Inflammatory macrophage (primary cell): Measurements from ENCODE around the gene GLB1L2.

Experiments used
- DNase-seq, 2 donors: peaks; one replicate each; pipeline ENCODE4 v3.0.0-alpha.2; 2020 to 2022

The GLB1L2 gene

DNA sequence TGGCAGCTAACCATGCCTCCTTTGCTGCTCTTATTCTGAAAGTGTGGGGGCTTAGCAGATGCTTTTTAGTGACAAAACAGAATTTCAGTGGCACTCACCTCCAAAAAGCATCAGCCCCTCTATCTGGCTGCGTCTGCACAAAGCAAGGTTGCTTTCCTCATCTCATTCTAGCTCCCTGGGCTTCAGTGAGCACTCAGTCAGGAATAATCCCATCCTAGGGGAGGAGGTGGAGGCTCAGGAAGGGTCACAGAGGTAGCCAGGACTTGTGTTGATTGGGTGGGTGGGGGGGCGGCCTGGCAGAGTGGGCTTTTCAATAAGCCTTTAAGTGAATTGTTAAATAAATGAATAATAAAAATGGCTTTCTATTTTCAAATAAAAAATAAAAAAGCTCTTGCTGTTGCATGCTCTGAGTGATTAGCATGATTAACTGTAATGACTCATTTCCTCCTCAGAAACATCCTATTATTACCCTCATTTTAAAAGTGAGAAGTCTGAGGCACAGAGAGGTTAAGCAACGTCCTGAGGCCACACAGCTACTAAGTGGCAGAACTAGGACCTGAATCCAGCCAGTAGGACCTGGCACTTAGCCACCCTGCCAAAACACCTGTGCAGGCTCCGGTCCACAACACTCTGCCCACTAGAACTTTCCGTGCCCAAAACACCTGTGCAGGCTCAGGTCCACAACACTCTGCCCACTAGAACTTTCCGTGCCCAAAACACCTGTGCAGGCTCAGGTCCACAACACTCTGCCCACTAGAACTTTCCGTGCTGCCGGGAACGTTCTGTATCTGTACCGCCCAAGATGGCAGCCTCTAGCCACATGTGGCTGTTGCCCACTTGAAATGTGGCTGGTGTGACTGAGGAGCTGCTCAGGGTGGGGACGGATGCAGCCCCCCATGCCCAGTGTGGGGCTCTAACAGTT, 74.7 kb downstream of the GLB1L2 start:
- DNase-seq, result no peak

DNA sequence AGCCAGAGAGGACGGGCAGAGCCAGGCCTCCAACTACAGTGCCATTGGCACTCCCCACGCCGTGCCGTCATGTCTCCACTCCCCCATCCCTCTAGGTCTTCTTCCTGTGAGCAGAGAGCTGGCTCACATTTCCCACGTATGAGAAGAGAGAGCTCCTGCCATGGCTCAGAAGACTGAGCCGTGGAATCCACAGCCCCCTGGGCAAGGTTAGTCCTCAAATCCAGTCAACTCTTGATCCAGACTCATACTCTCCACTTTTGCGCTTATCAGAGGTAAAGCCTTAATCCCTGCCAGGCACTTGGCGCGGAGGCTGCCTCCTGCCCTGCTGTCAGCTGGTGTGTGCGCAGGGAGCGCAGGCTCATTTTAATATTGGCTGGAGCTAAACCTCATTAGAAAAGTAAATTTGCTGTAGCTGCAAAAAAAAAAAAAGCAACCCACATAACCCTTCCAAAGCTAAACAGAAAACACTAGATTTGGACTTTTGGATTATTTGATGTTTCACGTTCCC, 75.6 kb downstream of the GLB1L2 start:
- DNase-seq, result no peak

DNA sequence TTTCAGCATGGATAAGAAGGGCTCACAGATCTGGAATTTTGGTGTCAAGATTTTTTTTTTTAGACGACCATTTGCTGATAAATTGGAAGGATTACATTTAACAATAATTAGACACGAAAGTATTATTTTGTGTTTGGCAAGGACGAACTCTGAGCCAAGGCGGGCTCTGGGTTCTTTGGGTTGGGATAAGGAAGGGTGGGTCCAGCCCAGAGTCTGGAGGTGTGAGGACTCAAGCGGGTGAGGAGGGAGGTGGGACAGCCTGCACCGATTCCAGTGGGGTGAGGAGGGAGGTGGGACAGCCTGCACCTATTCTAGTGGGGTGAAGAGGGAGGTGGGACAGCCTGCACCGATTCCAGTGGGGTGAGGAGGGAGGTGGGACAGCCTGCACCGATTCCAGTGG, 76.1 kb downstream of the GLB1L2 start:
- DNase-seq, result no peak

DNA sequence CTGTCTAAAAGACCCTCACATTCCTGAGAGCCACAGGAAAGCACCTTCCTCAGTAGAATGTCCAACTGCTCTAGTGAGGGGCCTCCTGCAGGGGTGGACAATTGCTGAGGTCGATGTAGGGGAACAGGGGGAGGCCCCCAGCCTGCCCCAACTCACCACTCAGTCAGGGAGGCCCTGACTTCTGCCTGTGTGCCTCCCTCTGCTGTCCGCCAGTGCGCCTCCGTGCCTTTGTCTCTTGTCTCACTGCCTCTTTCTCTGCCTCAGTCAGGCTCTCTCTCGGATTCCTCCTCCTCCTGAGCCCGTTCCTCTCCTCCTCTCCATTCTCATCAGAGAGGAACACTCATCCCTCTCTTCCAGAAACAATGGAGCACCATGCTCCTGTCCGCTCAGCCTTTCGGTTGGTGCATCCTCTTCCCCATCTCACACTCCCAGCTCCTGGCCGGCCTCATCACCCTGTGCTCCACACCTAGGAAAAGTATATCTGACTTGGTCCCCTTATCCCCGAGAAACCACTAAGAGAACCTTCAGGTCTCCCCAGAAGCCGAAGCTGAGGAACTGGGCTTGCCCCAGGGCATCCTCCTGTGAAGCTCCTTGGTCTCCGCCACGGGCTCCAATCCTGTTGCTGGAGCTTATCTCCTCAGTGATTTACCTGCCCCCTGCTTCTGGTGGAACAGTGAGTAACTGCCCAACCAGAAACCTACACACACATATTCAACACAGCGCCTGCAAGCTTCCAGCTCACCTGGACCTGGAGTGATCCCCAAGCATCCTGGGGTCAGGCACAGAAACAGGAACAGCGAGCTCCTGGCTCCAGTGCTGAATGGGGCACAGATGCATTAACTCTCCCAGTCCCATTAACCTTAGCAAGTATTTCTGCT, 78.0 kb downstream of the GLB1L2 start:
- no peak for DNase-seq

DNA sequence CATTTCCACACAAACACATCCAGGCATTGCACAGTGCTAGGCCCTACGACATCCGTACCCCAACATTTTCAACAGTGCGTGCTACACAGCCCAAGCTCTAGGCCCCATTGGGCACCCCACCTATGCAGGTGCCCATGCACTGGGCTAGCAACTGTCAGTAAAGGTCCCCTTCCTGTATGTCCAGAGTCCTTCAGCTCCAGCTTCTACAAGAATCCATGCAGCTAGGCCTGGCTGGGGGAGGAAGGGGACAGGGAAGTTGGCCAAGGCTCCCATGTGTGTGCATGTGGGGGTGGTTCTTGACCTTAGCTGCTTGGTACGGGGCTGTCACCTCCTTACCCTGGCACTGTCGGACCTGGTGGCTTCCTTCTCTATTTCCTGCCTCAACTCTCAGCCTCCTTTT, 79.0 kb downstream of the GLB1L2 start:
- no peak for DNase-seq

DNA sequence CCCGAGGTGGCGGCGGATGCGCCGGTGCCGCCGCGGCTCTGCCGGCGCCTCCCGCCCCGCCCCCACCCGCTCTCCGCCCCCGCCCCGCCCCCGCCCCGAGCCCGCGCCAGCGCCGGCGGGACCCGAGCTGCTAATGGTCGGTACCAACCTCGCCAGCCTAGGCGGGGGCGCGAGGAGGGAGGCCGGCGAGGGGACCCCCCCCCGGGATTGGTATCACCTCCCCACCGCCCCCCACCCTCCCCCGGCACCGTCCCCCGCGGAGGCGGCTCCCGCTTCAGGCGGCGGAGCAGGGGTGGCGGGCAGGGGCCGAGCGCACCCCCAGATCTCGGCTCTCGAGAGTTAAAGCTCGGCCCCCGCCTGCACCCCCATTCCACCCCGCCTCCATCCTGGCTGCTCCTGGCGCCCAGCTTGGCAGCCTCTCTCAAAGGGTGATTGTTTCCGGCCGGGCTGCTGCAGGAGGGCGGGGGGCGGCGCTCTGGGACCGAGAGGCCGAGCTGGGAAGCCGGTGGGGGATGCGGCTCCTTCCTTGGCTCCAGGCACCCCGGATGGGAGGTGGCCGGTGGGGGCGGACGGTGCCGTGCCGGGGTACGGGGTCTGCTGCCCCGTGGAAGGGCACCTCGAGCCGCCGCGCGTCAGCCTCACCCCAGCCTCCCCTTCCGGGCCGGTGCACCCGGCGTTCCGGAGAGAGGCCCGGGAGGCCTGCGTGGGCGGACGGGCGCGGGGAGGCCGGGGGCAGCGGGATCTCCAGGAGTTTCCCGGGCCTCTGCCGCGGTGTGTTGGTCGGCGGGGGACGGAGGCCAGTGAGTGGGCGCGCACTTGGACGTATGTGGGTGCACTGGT, 80.6 kb downstream of the GLB1L2 start, which contains the start of gene B3GAT1:
B3GAT1 (minus strand) TSS at position 40 of the 840 bp plus-strand sequence. CDS start 24,583 bp downstream, outside the sequence.
- DNase-seq, result no peak

DNA sequence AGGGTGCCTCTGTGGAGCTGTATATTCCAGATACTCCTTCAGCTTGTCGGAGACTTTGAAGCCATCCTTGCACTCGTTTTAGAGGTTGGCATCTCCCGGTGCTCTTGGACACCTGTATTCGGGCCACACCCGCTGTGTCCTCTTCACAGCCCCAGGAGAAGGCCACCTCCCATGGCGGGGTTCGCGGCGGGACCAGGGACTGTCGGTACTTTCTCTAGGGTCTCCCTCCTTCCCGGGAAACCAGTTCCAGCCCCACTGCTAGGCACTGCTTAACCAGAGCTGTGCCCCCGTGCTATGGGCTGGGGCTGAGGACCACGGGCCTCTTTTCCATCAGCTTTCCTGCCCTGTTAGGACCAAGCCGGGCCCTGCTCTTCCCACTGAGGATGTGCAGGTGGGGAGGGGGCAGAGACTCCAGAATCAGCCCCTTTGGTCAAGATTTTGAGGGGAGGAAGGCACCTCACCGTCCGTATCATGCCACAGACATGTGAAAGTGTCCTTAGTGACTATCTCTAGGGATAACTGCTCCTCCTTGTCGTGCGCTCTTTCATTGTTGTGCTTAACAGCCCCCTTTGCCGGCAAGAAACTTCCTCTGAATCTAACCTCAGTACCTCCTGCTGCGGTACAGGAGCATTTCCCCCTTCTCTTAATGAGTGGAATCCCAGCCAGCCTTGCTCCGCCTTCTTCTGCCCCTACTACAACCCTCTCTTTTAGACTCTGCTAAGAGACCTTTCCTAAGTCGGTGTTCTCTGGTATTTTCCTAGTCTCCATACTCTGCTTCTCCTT, 81.4 kb downstream of the GLB1L2 start:
- no peak for DNase-seq

DNA sequence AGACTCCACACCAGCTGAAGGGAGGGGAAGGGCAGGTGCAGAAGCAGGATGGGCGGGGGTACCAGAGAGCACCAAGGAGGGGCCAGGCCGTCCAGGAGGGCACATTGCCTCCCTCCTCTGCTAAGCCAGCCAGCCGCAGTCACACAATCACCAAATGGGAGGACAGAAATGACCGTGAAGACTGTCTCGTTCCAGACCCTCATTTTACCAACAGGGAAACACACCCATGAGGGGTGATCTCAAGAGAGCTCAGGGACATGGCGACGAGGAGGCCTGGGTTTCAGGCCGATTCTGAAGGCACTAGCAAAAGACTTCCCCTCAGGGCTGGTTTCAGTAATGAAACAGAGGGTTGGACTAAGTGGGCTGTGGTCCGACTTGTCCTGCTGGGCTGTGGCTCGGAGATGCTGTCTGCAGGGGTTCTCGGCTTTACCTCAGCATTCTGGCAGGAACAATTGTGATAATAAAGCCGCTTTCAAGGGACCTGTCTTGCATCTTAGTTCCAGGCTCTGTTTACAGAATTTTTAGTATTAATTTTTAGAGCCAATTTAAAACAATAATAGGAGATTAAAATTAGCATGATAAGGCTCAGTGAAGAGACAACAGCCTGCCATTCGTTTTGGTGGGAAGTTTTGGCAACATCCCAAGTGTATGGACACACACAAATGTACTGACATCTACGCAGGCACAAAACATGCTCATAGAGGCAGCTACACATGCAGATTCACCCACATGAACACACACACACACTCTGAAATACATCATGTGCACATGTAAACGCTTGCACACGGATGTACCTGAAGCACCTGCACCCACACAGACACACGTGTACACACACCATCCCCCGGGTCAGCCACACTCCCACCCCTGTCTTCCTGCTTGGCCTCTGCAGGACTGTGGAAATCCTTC, 82.3 kb downstream of the GLB1L2 start:
- DNase-seq, result no peak

DNA sequence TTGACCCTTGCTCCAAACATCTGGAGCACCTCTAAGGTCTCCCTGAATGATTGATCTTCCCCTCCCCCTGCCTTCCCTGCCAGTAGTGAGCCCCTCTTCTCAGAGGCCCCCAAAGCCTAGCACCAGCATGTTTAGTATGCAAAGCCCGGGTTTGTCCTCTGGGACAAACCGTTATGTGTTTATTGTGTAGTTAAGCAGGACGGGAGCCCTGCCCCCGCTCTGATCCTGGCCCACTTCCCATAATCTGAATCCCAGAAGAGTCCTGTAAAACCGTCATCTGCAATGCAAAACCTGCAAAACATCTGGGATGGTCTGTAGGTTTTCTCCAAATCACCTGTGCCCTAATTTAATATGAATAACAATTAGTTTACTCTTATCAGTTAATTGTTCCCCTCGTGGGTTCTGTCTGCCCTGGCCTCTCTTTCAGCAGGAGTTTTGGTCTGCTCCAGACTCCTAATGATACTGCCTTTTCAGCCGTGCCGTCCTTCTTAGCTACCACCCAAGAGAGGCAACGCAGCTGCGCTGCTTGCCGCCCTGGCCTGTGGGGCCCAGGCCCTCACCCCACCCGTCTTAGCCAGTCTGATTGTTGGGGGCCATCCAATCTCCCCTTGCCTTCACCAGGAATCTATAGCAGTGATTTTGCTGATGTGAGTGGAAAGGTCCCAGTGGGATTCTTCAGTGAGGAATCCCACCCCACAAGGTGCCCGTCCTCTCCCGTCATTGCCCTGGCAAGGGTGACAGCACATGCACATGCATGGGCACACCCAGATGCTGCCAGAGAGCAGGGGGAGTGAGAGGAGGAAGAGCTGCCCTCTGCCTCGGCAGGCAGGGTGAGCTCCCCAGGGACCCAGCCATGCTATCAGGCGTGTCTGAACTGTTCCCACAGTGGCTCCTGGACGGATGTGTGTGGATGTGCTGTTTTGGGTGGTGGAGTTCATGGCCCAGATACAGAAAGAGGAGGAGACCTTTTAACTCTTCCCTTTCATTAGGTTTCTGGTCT, 83.3 kb downstream of the GLB1L2 start:
- no peak for DNase-seq

DNA sequence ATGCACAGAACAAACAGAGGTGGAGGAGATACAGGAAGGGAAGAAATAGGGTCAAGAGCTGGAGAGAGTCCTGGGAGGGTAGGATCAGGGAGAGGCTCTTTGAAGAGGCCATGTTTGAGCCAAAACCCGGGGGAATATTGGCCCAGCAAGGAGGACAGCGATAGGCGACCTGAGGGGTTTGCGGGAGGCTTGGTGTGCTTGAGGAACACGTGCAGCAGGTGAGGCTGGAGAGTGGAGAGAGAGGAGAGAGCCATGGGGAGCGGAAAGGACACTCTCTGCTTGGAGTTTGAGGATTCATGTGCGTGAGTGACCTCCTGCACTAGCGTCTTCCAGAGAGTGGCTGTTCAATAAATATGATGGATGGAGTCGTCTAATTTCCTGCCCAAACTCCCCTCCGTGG, 84.9 kb downstream of the GLB1L2 start:
- DNase-seq, result no peak

DNA sequence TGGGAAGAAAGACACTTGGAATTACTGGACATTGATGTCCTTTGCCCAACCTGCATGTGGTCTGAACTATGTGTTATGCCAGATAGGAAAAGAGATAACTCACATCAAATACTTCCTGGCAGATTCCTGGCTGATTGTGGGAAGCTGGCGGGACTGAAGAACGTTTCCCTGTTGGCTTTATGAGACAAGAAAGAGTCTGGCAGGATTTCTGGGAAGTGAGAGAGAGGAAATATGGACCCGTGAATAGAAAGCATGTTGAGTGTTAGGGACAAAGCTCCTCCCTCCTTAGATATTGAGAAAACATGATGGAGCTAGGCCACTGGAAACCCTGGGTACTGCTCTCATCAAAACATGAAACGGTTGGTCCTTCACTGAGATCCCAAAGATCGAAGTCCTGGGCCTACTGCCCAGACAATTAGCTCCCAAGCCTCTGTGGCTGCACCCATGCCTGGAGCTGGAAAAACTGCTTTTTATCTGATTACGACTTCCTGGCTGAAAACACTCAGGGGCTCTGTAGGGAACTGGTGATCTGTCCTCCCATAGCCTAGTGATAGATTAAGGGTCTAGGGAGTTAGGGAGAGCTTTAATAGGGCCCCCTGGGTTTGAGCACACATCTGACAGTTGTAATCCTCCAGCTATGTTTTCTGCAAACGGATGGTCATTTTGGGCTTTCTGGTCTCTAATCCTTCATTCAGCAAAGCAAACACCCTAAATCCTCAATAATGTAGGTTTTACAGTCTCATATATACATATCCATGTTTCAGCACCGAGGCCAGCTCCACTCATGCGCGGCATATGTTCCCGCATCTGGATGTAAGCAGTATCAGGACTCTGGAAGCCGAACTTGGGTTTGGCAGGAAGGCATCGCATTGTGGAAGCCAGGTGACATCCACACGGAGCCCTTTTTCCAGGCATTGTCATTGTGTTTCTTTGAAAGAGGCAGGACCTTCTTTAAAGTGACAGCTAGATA, 86.4 kb downstream of the GLB1L2 start:
- peak in 1 of 2 donors; percentile 0 for DNase-seq

DNA sequence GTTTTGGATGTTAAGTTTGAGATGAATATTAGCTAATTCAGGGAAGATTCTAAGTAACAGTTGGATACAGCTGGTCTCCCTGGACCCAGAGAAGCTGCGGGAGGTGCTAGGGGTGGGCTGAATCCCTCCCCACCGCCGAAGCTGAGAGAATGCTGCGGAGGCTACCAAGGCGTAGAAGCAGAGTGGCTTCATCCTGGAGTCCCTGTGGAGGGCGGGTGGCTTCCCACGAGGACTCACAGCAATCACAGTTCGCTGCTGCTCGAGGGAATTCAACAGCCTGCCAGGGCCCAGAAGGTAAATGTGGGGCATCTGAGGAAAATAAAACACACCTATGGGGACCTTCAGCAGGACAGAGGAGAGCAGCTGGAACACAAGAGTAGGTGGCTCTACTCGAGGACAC, 91.3 kb downstream of the GLB1L2 start:
- DNase-seq, result no peak

DNA sequence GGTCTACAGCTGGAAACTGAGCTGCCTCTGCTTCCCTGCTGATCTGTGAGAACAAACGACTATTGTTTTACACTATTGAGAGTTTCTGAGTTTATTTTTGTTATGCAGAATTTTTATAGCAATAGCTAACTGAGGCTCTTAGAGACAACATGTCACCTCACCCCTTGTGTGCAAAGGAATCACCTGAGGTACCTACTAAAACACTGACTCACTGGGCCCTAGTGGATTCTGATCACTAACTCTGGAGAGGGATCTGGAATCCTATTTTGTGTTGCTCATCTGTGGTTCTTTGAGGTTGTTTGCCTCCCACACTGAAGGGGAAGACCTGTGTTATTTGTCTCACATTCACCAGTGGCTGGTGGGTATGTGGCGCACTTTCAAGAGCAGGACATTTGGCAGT, 93.6 kb downstream of the GLB1L2 start:
- no peak for DNase-seq
